GM12878 (cell line): ENCODE results near the gene ZXDC.

ENCODE experiments used
- CHD2 ChIP-seq: IDR thresholded peaks from 2 replicates; pipeline ENCODE4 v1.6.1; 2011; ENCODE audit warnings: low read depth, low read length, improper control_type of control experiment, borderline replicate concordance
- CTCF ChIP-seq, 3 experiments: IDR thresholded peaks in 2 of 3; conservative IDR thresholded peaks in 1 of 3; 2 replicates each; pipeline ENCODE4 v1.5.1; 2011; ENCODE audit warnings: low read depth in 3 of 3, low read length in 3 of 3, mild to moderate bottlenecking in 3 of 3, control low read depth in 2 of 3, moderate library complexity in 2 of 3, inconsistent platforms in 1 of 3, mixed read lengths in 1 of 3; ENCODE audit not compliant: control insufficient read depth in 2 of 3, insufficient read depth in 1 of 3; ENCODE audit errors: extremely low read depth in 1 of 3
- EGR1 ChIP-seq, 2 experiments: IDR thresholded peaks; 1 replicate in 1 of 2; 2 replicates in 1 of 2; pipeline ENCODE4 v1.6.1; 2011 to 2012; ENCODE audit warnings: low read depth in 2 of 2, low read length in 2 of 2, borderline replicate concordance in 1 of 2, mild to moderate bottlenecking in 1 of 2, moderate library complexity in 1 of 2
- EZH2 ChIP-seq: IDR thresholded peaks from 2 replicates; pipeline ENCODE4 v1.6.1; 2012; ENCODE audit warnings: low read depth, mild to moderate bottlenecking, control low read depth, inconsistent platforms, low read length, borderline replicate concordance; ENCODE audit not compliant: control insufficient read depth
- HDAC6 ChIP-seq: fragments of 200-600 bp; sonication (generic); IDR thresholded peaks from one replicate; pipeline ENCODE4 v1.8.0; 2017; ENCODE audit warnings: antibody characterized with exemption; ENCODE audit not compliant: unreplicated experiment
- RAD21 ChIP-seq: IDR thresholded peaks from 2 replicates; pipeline ENCODE4 v1.6.1; 2011; ENCODE audit warnings: mild to moderate bottlenecking, low read depth, low read length, moderate library complexity; ENCODE audit not compliant: insufficient read depth
- SMC3 ChIP-seq: IDR thresholded peaks from 2 replicates; pipeline ENCODE4 v1.6.1; 2011; ENCODE audit warnings: low read length, improper control_type of control experiment, borderline replicate concordance
- ZBTB40 ChIP-seq: fragments of 450-650 bp; IDR thresholded peaks from 2 replicates; pipeline ENCODE4 v1.6.1; 2016; ENCODE audit warnings: mild to moderate bottlenecking, moderate library complexity, borderline replicate concordance
- ZNF207 ChIP-seq: fragments of 450-650 bp; IDR thresholded peaks from 2 replicates; pipeline ENCODE4 v1.6.1; 2014; ENCODE audit warnings: antibody characterized with exemption, mild to moderate bottlenecking, borderline replicate concordance

- no peak for TF ChIP-seq SMC3
- no peak for TF ChIP-seq CTCF (IDR thresholded peaks at IDR 0.05 in 2 of 3, conservative IDR thresholded peaks at IDR 0.05 in 1 of 3; ENCODE audit: control insufficient read depth in 2 of 3, extremely low read depth in 1 of 3, insufficient read depth in 1 of 3, low read depth in 3 of 3, low read length in 3 of 3)
- TF ChIP-seq HDAC6: no peak
- no peak for TF ChIP-seq EZH2
- TF ChIP-seq ZBTB40: no peak
- no peak for TF ChIP-seq ZNF207
- no peak for TF ChIP-seq EGR1 (IDR thresholded peaks at IDR 0.05; ENCODE audit: borderline replicate concordance in 1 of 2, low read depth in 2 of 2, low read length in 2 of 2)
- TF ChIP-seq RAD21: no peak
- no peak for TF ChIP-seq CHD2
These were observed 21.1 kb downstream of the ZXDC start for GRCh38 chr3:126454437-126455198.
